Liver (tissue), 3 donors: ENCODE results near the gene LMOD1.

ENCODE experiments used
- EGR1 ChIP-seq, 2 donors: IDR thresholded peaks; 2 replicates each; pipeline ENCODE4 v1.6.1; 2016 to 2018; ENCODE audit warnings: antibody characterized with exemption in 2 of 2, low read depth in 2 of 2
- FOXA1 ChIP-seq: IDR thresholded peaks from 2 replicates; pipeline ENCODE4 v1.6.1; 2016; ENCODE audit warnings: antibody characterized with exemption
- HNF4G ChIP-seq: IDR thresholded peaks from 2 replicates; pipeline ENCODE4 v1.6.1; 2016; ENCODE audit warnings: antibody characterized with exemption
- RAD21 ChIP-seq, 2 donors: IDR thresholded peaks; 2 replicates each; pipeline ENCODE4 v1.6.1; 2016; ENCODE audit warnings: antibody characterized with exemption in 2 of 2, mild to moderate bottlenecking in 2 of 2
- SP1 ChIP-seq: IDR thresholded peaks from 2 replicates; pipeline ENCODE4 v1.6.1; 2018; ENCODE audit warnings: antibody characterized with exemption, mild to moderate bottlenecking
- TF ChIP-seq, protein P1 (sequence below): fragments of 150-350 bp; IDR thresholded peaks from 2 replicates; pipeline ENCODE4 v1.5.1; 2017; ENCODE audit warnings: improper control_type of control experiment, low read depth, low read length; ENCODE audit not compliant: missing input control
- TF ChIP-seq, protein P2 (sequence below): IDR thresholded peaks from 2 replicates; pipeline ENCODE4 v1.6.1; 2016; ENCODE audit warnings: antibody characterized with exemption
- TF ChIP-seq, protein P3 (sequence below): IDR thresholded peaks from 2 replicates; pipeline ENCODE4 v1.6.1; 2016; ENCODE audit warnings: antibody characterized with exemption
- TF ChIP-seq, protein P4 (sequence below): IDR thresholded peaks from 2 replicates; pipeline ENCODE4 v1.6.1; 2016; ENCODE audit warnings: antibody characterized with exemption, mild to moderate bottlenecking
- donor health status: healthy.
- donor health status: healthy.

DNA sequence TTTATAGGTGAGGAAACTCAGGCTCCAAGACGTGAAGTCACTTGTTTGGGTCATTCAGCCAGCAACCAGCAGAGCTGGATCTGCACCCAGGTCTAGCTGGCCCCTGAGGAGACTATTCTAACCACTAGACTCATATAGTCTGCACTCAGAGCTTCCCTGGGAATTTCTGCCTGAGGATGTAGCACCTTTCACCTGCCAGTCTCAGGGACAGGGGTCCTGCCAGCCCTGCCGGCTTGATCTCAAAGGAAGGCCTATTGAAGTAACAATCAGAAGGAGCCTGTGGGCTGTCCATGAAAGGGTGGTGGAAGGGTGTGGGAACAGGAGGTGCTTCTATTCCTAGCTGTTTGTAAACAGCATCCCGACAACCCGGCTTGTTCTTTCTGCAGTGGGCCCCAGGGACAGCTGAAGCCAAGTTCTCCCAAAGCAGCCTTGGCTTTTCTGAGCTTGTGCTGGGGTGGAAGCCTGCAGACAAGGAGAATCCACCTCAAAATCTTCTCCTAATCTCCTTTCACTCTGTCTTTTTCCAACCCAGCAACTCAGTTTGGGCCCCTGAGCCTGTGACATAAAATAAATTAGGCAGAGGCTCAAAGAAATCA is 7.8 kb downstream of the LMOD1 start:
- TF ChIP-seq FOXA1 (no peak), EGR1 (IDR thresholded peaks at IDR 0.05; ENCODE audit: low read depth in 2 of 2) (no peak), RAD21 (IDR thresholded peaks at IDR 0.05) (no peak), SP1 (no peak), HNF4G (no peak)
- TF ChIP-seq, protein P1, sequence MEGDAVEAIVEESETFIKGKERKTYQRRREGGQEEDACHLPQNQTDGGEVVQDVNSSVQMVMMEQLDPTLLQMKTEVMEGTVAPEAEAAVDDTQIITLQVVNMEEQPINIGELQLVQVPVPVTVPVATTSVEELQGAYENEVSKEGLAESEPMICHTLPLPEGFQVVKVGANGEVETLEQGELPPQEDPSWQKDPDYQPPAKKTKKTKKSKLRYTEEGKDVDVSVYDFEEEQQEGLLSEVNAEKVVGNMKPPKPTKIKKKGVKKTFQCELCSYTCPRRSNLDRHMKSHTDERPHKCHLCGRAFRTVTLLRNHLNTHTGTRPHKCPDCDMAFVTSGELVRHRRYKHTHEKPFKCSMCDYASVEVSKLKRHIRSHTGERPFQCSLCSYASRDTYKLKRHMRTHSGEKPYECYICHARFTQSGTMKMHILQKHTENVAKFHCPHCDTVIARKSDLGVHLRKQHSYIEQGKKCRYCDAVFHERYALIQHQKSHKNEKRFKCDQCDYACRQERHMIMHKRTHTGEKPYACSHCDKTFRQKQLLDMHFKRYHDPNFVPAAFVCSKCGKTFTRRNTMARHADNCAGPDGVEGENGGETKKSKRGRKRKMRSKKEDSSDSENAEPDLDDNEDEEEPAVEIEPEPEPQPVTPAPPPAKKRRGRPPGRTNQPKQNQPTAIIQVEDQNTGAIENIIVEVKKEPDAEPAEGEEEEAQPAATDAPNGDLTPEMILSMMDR = no peak
- TF ChIP-seq, protein P2, sequence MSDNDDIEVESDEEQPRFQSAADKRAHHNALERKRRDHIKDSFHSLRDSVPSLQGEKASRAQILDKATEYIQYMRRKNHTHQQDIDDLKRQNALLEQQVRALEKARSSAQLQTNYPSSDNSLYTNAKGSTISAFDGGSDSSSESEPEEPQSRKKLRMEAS = no peak
- TF ChIP-seq, protein P3, sequence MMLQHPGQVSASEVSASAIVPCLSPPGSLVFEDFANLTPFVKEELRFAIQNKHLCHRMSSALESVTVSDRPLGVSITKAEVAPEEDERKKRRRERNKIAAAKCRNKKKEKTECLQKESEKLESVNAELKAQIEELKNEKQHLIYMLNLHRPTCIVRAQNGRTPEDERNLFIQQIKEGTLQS = no peak
- TF ChIP-seq, protein P4, sequence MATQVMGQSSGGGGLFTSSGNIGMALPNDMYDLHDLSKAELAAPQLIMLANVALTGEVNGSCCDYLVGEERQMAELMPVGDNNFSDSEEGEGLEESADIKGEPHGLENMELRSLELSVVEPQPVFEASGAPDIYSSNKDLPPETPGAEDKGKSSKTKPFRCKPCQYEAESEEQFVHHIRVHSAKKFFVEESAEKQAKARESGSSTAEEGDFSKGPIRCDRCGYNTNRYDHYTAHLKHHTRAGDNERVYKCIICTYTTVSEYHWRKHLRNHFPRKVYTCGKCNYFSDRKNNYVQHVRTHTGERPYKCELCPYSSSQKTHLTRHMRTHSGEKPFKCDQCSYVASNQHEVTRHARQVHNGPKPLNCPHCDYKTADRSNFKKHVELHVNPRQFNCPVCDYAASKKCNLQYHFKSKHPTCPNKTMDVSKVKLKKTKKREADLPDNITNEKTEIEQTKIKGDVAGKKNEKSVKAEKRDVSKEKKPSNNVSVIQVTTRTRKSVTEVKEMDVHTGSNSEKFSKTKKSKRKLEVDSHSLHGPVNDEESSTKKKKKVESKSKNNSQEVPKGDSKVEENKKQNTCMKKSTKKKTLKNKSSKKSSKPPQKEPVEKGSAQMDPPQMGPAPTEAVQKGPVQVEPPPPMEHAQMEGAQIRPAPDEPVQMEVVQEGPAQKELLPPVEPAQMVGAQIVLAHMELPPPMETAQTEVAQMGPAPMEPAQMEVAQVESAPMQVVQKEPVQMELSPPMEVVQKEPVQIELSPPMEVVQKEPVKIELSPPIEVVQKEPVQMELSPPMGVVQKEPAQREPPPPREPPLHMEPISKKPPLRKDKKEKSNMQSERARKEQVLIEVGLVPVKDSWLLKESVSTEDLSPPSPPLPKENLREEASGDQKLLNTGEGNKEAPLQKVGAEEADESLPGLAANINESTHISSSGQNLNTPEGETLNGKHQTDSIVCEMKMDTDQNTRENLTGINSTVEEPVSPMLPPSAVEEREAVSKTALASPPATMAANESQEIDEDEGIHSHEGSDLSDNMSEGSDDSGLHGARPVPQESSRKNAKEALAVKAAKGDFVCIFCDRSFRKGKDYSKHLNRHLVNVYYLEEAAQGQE = no peak
